Mesendoderm (in vitro differentiated cells): Measurements from ENCODE around the gene GABBR2.

Experiments
- DNase-seq: peaks from one replicate; pipeline ENCODE4 v3.0.0; 2013
- H2AK5ac ChIP-seq: 2 replicates; pipeline ENCODE4 v1.6.1; 2013; ENCODE audit warnings: low read length, inconsistent platforms
- H2BK120ac ChIP-seq: 2 replicates; pipeline ENCODE4 v1.6.1; 2013; ENCODE audit warnings: low read depth, mild to moderate bottlenecking, low read length, moderate library complexity, mixed read lengths
- H2BK15ac ChIP-seq: replicated peaks from 2 replicates; pipeline ENCODE4 v1.6.1; 2013; ENCODE audit warnings: low read depth, mild to moderate bottlenecking, moderate library complexity
- H2BK5ac ChIP-seq: 2 replicates; pipeline ENCODE4 v1.6.1; 2013; ENCODE audit warnings: low read length, inconsistent platforms
- H3K18ac ChIP-seq: 2 replicates; pipeline ENCODE4 v1.6.1; 2013; ENCODE audit warnings: mild to moderate bottlenecking, low read length, mixed read lengths
- H3K23ac ChIP-seq: one replicate; pipeline ENCODE4 v1.6.1; 2013; ENCODE audit warnings: low read length
- H3K27ac ChIP-seq: 2 replicates; pipeline ENCODE4 v1.5.1; 2013; ENCODE audit warnings: low read depth, mild to moderate bottlenecking, inconsistent platforms, low read length, moderate library complexity
- H3K27me3 ChIP-seq: 2 replicates; pipeline ENCODE4 v1.6.1; 2013; ENCODE audit warnings: low read length, control low read depth, mild to moderate bottlenecking, inconsistent platforms; ENCODE audit not compliant: insufficient read depth, poor library complexity
- H3K36me3 ChIP-seq: 2 replicates; pipeline ENCODE4 v1.6.1; 2013; ENCODE audit warnings: low read length, inconsistent platforms; ENCODE audit not compliant: control insufficient read depth, insufficient read depth
- H3K4ac ChIP-seq: one replicate; pipeline ENCODE4 v1.6.1; 2013; ENCODE audit warnings: low read depth, mild to moderate bottlenecking, low read length, moderate library complexity
- H3K4me1 ChIP-seq: 2 replicates; pipeline ENCODE4 v1.6.1; 2013; ENCODE audit warnings: low read depth, low read length, inconsistent platforms; ENCODE audit not compliant: control insufficient read depth
- H3K4me2 ChIP-seq: 2 replicates; pipeline ENCODE4 v1.6.1; 2013; ENCODE audit warnings: low read length
- H3K4me3 ChIP-seq: 2 replicates; pipeline ENCODE4 v1.5.1; 2013; ENCODE audit warnings: mild to moderate bottlenecking, low read length
- H3K56ac ChIP-seq: one replicate; pipeline ENCODE4 v1.6.1; 2013; ENCODE audit warnings: low read length
- H3K79me1 ChIP-seq: 2 replicates; pipeline ENCODE4 v1.6.1; 2013; ENCODE audit warnings: low read length, inconsistent platforms
- H3K79me2 ChIP-seq: 2 replicates; pipeline ENCODE4 v1.6.1; 2013; ENCODE audit warnings: mild to moderate bottlenecking, low read length; ENCODE audit not compliant: control insufficient read depth, insufficient read depth
- H3K9ac ChIP-seq: 2 replicates; pipeline ENCODE4 v1.6.1; 2013; ENCODE audit warnings: low read length, inconsistent platforms
- H4K5ac ChIP-seq: one replicate; pipeline ENCODE4 v1.6.1; 2013; ENCODE audit warnings: low read length
- H4K8ac ChIP-seq: one replicate; pipeline ENCODE4 v1.6.1; 2013; ENCODE audit warnings: low read depth, mild to moderate bottlenecking, control low read depth, low read length, moderate library complexity
- WGBS: extraction: QIAGEN DNeasy Blood & Tissue Kit; methylation state at CpG from one replicate; pipeline ENCODE4 v1.1.7; 2013; ENCODE audit warnings: low lambda C conversion rate, missing lambda C conversion rate; ENCODE audit not compliant: insufficient coverage; ENCODE audit errors: extremely low coverage; 5-methylcytosine and 5-hydroxymethylcytosine counted together

Gene GABBR2

GRCh38 chr9:98706651-98707165 lies 2.0 kb downstream of the GABBR2 start:
- Histone ChIP-seq H2BK5ac (no peak overlapping the region), H3K4me3 (no peak overlapping the region), H3K4ac (no peak overlapping the region), H3K9ac (peak overlapping the region; percentile 0), H3K56ac (peak overlapping the region; percentile 35), H2AK5ac (no peak overlapping the region), H3K79me2 (no peaks in the 10 kb centered on the region), H3K36me3 (no peaks in the 10 kb centered on the region), H3K27me3 (peaks cover 26% of the 10 kb centered on the region), H2BK15ac (no peak overlapping the region), H2BK120ac (no peak overlapping the region), H3K4me1 (no peaks in the 10 kb centered on the region), H3K4me2 (peak overlapping the region; percentile 18), H4K8ac (no peak overlapping the region), H3K18ac (no peak overlapping the region), H3K27ac (no peak overlapping the region), H3K23ac (no peak overlapping the region), H4K5ac (no peak overlapping the region), H3K79me1 (no peaks in the 10 kb centered on the region)
- no CpG with 5 or more reads among the region's 15 CpGs for WGBS
- DNase-seq = no peak

GRCh38 chr9:98702835-98703380 lies 5.8 kb downstream of the GABBR2 start:
- no peak overlapping the region for H3K23ac ChIP-seq
- H3K79me2 ChIP-seq = no peaks in the 10 kb centered on the region
- no peaks in the 10 kb centered on the region for H3K79me1 ChIP-seq
- H3K27me3 ChIP-seq = peaks cover 10% of the 10 kb centered on the region
- no peak overlapping the region for H3K4me2 ChIP-seq
- no CpG with 5 or more reads among the region's 2 CpGs for WGBS
- H3K4me3 ChIP-seq = no peak overlapping the region
- H2AK5ac ChIP-seq = no peak overlapping the region
- H3K4ac ChIP-seq = no peak overlapping the region
- no peak overlapping the region for H3K9ac ChIP-seq
- H3K18ac ChIP-seq = no peak overlapping the region
- H3K4me1 ChIP-seq = no peaks in the 10 kb centered on the region
- no peak overlapping the region for H3K27ac ChIP-seq
- H2BK15ac ChIP-seq = no peak overlapping the region
- H3K56ac ChIP-seq = no peak overlapping the region
- no peak overlapping the region for H2BK5ac ChIP-seq
- no peaks in the 10 kb centered on the region for H3K36me3 ChIP-seq
- no peak overlapping the region for H2BK120ac ChIP-seq
- no peak overlapping the region for H4K5ac ChIP-seq
- no peak overlapping the region for H4K8ac ChIP-seq
- DNase-seq = no peak

GRCh38 chr9:98702340-98702739 lies 6.4 kb downstream of the GABBR2 start:
- Histone ChIP-seq H2BK120ac (no peak overlapping the region), H2AK5ac (no peak overlapping the region), H2BK15ac (no peak overlapping the region), H3K4ac (no peak overlapping the region), H3K79me1 (no peaks in the 10 kb centered on the region), H3K23ac (no peak overlapping the region), H3K56ac (no peak overlapping the region), H3K4me1 (no peaks in the 10 kb centered on the region), H3K27ac (no peak overlapping the region), H3K9ac (no peak overlapping the region), H3K4me3 (no peak overlapping the region), H4K5ac (no peak overlapping the region), H3K4me2 (no peak overlapping the region), H3K36me3 (no peaks in the 10 kb centered on the region), H4K8ac (no peak overlapping the region), H3K79me2 (no peaks in the 10 kb centered on the region), H3K18ac (no peak overlapping the region), H3K27me3 (peaks cover 4% of the 10 kb centered on the region), H2BK5ac (no peak overlapping the region)
- no peak for DNase-seq
- no CpG with 5 or more reads among the region's 8 CpGs for WGBS

- Histone ChIP-seq H2BK15ac (no peak overlapping the region), H4K8ac (no peak overlapping the region), H2AK5ac (no peak overlapping the region), H3K4me3 (no peak overlapping the region), H3K23ac (no peak overlapping the region), H3K18ac (no peak overlapping the region), H3K56ac (no peak overlapping the region), H3K4me2 (no peak overlapping the region), H3K36me3 (no peaks in the 10 kb centered on the region), H3K27me3 (peaks cover 3% of the 10 kb centered on the region), H4K5ac (no peak overlapping the region), H3K79me2 (no peaks in the 10 kb centered on the region), H2BK5ac (no peak overlapping the region), H3K4me1 (no peaks in the 10 kb centered on the region), H2BK120ac (no peak overlapping the region), H3K4ac (no peak overlapping the region), H3K27ac (no peak overlapping the region), H3K79me1 (no peaks in the 10 kb centered on the region), H3K9ac (no peak overlapping the region)
- DNase-seq = no peak
- WGBS = no CpG with 5 or more reads among the region's 7 CpGs
These were observed 7.2 kb downstream of the GABBR2 start for GRCh38 chr9:98701576-98701975.

GRCh38 chr9:98700801-98701200 lies 7.9 kb downstream of the GABBR2 start:
- Histone ChIP-seq H2BK120ac (no peak overlapping the region), H2BK5ac (no peak overlapping the region), H3K9ac (no peak overlapping the region), H3K27ac (no peak overlapping the region), H4K8ac (no peak overlapping the region), H3K4me1 (no peaks in the 10 kb centered on the region), H3K18ac (no peak overlapping the region), H3K23ac (no peak overlapping the region), H2BK15ac (no peak overlapping the region), H3K4ac (no peak overlapping the region), H4K5ac (no peak overlapping the region), H3K4me2 (no peak overlapping the region), H3K56ac (no peak overlapping the region), H3K4me3 (no peak overlapping the region), H3K79me1 (no peaks in the 10 kb centered on the region), H3K27me3 (no peaks in the 10 kb centered on the region), H3K36me3 (no peaks in the 10 kb centered on the region), H2AK5ac (no peak overlapping the region), H3K79me2 (no peaks in the 10 kb centered on the region)
- no peak for DNase-seq
- no CpG with 5 or more reads among the region's 4 CpGs for WGBS

- Histone ChIP-seq H3K27me3 (no peaks in the 10 kb centered on the region), H3K79me1 (no peaks in the 10 kb centered on the region), H2BK15ac (no peak overlapping the region), H3K27ac (no peak overlapping the region), H4K8ac (no peak overlapping the region), H3K23ac (no peak overlapping the region), H3K4me2 (no peak overlapping the region), H3K36me3 (no peaks in the 10 kb centered on the region), H3K4ac (no peak overlapping the region), H3K56ac (no peak overlapping the region), H2AK5ac (no peak overlapping the region), H3K4me1 (no peaks in the 10 kb centered on the region), H3K9ac (no peak overlapping the region), H4K5ac (no peak overlapping the region), H3K4me3 (no peak overlapping the region), H2BK120ac (no peak overlapping the region), H3K79me2 (no peaks in the 10 kb centered on the region), H3K18ac (no peak overlapping the region), H2BK5ac (no peak overlapping the region)
- no CpG with 5 or more reads among the region's 6 CpGs for WGBS
- no peak for DNase-seq
These were observed 9.9 kb downstream of the GABBR2 start for GRCh38 chr9:98698856-98699255.
